Activated CD4-positive, alpha-beta T cell treated with anti-CD3 and anti-CD28 coated beads, Interleukin-2, amount 10 ng/mL, durations not matched to agents 24 days and 14 days (primary cell): Measurements from ENCODE around the gene TUBE1. TPM values are rescaled to one million over a fixed set of nuclear protein-coding genes. Genes with fewer than 3 reads are reported as not detected.
A peak's percentile ranks its signal among the peaks of the same experiment; 100 is the strongest.
"Not testable (repeated sequence)": the region's sequence is repeated elsewhere in the genome, so short reads cannot be mapped to it uniquely, and the experiment has no call there.

Source experiments
- DNase-seq: peaks from one replicate; pipeline ENCODE4 v3.0.0; 2022
- H3K27ac Mint-ChIP-seq: one replicate; pipeline ENCODE4 v1.8.0; 2022; ENCODE audit warnings: mild to moderate bottlenecking, mixed read lengths
- H3K27me3 Mint-ChIP-seq: one replicate; pipeline ENCODE4 v1.8.0; 2022; ENCODE audit warnings: mixed read lengths
- H3K36me3 Mint-ChIP-seq: one replicate; pipeline ENCODE4 v1.8.0; 2022; ENCODE audit warnings: low read depth, mild to moderate bottlenecking, mixed read lengths
- H3K4me1 Mint-ChIP-seq: one replicate; pipeline ENCODE4 v1.8.0; 2021; ENCODE audit warnings: mixed read lengths
- H3K4me3 Mint-ChIP-seq: one replicate; pipeline ENCODE4 v1.8.0; 2022; ENCODE audit warnings: mild to moderate bottlenecking, moderate library complexity, mixed read lengths
- H3K9me3 Mint-ChIP-seq: one replicate; pipeline ENCODE4 v1.8.0; 2021; ENCODE audit warnings: mixed read lengths
- intact Hi-C: fragments of 100-400 bp; cut with micrococcal nuclease; formaldehyde crosslinking; loops from one replicate; pipeline ENCODE4 v1.15.1; 2023
- total RNA-seq: library from RNA; stranded (reverse); gene quantifications from 2 replicates; pipeline ENCODE4 v1.2.3, GENCODE V29; 2022

Gene TUBE1
- total RNA-seq, 1 donor from 2014 or later = 30.1 TPM

GRCh38 chr6:112106026-112106425 lies 18.7 kb upstream of the TUBE1 start:
- DNase-seq, H3K4me3 Mint-ChIP-seq, H3K36me3 Mint-ChIP-seq, intact Hi-C loops, H3K27ac Mint-ChIP-seq, H3K4me1 Mint-ChIP-seq, H3K9me3 Mint-ChIP-seq: not testable (repeated sequence)
- H3K27me3 Mint-ChIP-seq = peaks cover 26% of the 10 kb centered on the region

GRCh38 chr6:112100561-112100960 lies 13.3 kb upstream of the TUBE1 start:
- Mint-ChIP-seq H3K27ac (no peak overlapping the region), H3K4me1 (no peaks in the 10 kb centered on the region), H3K9me3 (peaks cover 5% of the 10 kb centered on the region), H3K4me3 (no peak overlapping the region), H3K27me3 (peaks cover 23% of the 10 kb centered on the region), H3K36me3 (no peaks in the 10 kb centered on the region)
- DNase-seq = no peak
- intact Hi-C loops = no loop called here

- Mint-ChIP-seq H3K27me3 (peaks cover 23% of the 10 kb centered on the region), H3K27ac (no peak overlapping the region), H3K36me3 (no peaks in the 10 kb centered on the region), H3K4me1 (no peaks in the 10 kb centered on the region), H3K4me3 (no peak overlapping the region), H3K9me3 (no peaks in the 10 kb centered on the region)
- intact Hi-C loops = no loop called here
- no peak for DNase-seq
These were observed 9.6 kb upstream of the TUBE1 start for GRCh38 chr6:112096901-112097300.

DNA sequence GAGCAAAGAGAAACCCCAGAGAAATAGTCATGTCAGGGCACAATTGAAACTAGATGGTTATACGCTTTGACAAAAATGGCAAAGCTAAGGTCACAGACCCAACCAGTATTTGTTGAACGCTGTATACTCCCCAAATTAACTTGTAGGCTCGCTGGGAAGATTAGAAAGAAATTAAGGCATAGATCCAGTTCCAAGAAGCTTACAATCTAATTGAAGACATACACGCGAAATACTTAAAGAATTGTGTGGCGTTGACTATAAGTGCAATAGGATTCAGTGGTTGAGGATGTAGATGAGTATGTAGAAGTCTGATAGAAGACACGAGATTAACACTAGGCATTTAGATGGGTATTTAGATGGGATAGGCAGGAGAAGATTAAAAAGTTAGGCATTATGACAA lies 634 bp upstream of the TUBE1 start:
- DNase-seq = no peak
- no peaks in the 10 kb centered on the region for H3K9me3 Mint-ChIP-seq
- intact Hi-C loops = loop anchor here (1.0 to 5.0 kb wide), 4 partner anchors 67 to 606 kb away; partner anchors contain the start of genes FYN and REV3L
- no peak overlapping the region for H3K27ac Mint-ChIP-seq
- peaks cover 7% of the 10 kb centered on the region for H3K4me1 Mint-ChIP-seq
- H3K36me3 Mint-ChIP-seq = peaks cover 6% of the 10 kb centered on the region
- H3K4me3 Mint-ChIP-seq = no peak overlapping the region
- H3K27me3 Mint-ChIP-seq = peaks cover 38% of the 10 kb centered on the region

- Mint-ChIP-seq H3K4me1 (peaks cover 7% of the 10 kb centered on the region), H3K4me3 (no peak overlapping the region), H3K9me3 (no peaks in the 10 kb centered on the region), H3K27ac (no peak overlapping the region), H3K27me3 (peaks cover 29% of the 10 kb centered on the region), H3K36me3 (peaks cover 7% of the 10 kb centered on the region)
- intact Hi-C loops = loop anchor here (1.0 to 5.0 kb wide), 4 partner anchors 68 to 604 kb away; partner anchors contain the start of genes FYN and REV3L
- DNase-seq = no peak
These were observed 542 bp downstream of the TUBE1 start for GRCh38 chr6:112086744-112087135.

DNA sequence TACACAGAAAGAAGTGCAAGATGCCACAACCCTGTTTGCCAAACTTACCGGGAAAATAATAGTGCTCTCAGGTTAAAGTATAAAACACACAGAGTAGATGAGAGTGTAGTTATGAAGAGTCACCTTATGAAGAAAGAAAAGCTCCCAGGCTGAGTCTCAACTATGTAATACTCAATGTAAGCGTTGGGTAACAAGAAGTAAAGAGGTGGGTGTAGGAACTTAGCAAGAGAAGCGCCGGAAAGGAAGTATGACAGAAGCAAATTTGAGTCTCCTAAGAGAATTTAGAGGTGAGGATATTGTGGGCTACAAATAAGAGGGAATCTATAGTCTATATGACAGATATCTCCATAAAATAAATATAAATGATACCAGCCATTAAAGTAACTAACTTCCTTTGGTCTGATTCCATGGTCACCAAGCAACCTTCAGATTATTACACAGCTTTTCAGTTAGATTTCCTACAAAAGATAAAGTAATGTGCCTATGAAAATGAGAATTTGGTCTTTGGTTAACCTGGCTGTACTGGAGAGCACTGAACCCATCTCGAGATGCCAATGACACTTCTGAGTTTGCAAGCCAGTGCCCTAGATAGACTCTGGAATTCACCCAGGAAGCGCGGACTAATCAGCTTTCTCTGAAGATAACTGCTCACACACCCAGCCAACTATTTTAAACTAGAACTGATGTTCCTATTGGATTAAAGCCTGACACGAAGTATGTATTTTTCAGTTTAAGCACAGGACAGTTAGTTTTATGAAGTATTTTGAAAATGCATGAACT lies 1.8 kb downstream of the TUBE1 start:
- H3K4me3 Mint-ChIP-seq = peak overlapping the region; percentile 18
- H3K36me3 Mint-ChIP-seq = peaks cover 9% of the 10 kb centered on the region
- no peak for DNase-seq
- no peak overlapping the region for H3K27ac Mint-ChIP-seq
- H3K4me1 Mint-ChIP-seq = peaks cover 7% of the 10 kb centered on the region
- no peaks in the 10 kb centered on the region for H3K9me3 Mint-ChIP-seq
- H3K27me3 Mint-ChIP-seq = peaks cover 20% of the 10 kb centered on the region
- intact Hi-C loops = loop anchor here (2.0 to 5.0 kb wide), 3 partner anchors 69 to 603 kb away; partner anchors contain the start of genes FYN and REV3L

DNA sequence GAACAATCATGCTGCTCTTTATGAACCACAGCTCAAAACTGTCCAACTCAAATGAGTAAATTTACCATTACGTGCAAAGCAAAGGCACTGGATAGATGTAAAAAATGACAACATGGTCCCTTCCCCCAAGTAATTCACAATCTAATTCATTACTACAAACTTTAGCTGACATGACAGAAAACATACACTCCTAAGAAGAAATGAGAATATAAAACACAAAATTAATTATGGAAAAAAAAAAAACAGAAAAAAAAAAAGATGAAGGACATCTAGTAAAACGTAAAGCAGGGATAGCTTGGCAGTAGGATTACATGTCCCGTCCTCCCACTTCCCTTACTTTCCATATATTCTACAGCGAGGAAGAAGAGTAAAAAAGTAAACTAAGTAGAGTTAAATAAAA lies 5.7 kb downstream of the TUBE1 start:
- no peaks in the 10 kb centered on the region for H3K27me3 Mint-ChIP-seq
- DNase-seq = no peak
- peaks cover 20% of the 10 kb centered on the region for H3K36me3 Mint-ChIP-seq
- H3K9me3 Mint-ChIP-seq = no peaks in the 10 kb centered on the region
- H3K4me3 Mint-ChIP-seq = no peak overlapping the region
- H3K4me1 Mint-ChIP-seq = peaks cover 7% of the 10 kb centered on the region
- intact Hi-C loops = no loop called here
- no peak overlapping the region for H3K27ac Mint-ChIP-seq

GRCh38 chr6:112066606-112067005 lies 20.7 kb downstream of the TUBE1 start:
- Mint-ChIP-seq H3K9me3 (no peaks in the 10 kb centered on the region), H3K4me3 (no peak overlapping the region), H3K27ac (no peak overlapping the region), H3K27me3 (peaks cover 7% of the 10 kb centered on the region), H3K36me3 (peaks cover 4% of the 10 kb centered on the region), H3K4me1 (no peaks in the 10 kb centered on the region)
- intact Hi-C loops = no loop called here
- DNase-seq = no peak

DNA sequence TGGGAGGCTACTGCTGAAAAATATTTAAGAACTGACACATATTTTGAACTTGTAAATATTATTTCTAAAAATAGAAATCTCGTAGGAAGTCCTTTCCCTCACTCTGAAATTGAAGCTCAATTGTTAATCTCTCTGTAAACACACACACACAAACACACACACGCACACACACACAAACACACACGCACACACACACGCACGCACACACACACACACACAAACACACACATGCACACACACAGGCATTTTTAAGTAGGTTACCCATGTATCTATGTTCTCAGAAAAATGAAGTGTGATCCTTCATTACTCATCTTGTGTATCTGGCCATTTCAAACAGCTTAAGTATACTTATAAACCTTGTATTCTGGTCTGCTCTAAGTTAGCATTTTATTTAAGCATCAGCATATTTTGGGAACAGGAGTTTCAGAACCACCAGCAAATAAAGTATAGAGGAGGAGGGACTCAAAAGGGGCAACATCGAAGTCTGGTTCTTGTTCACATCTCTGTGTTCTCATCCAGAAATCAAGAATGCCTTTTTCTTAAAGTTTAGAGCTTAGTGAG lies 21.8 kb downstream of the TUBE1 start:
- H3K27me3 Mint-ChIP-seq = peaks cover 7% of the 10 kb centered on the region
- DNase-seq = no peak
- H3K36me3 Mint-ChIP-seq = peaks cover 3% of the 10 kb centered on the region
- H3K27ac Mint-ChIP-seq = no peak overlapping the region
- H3K9me3 Mint-ChIP-seq = no peaks in the 10 kb centered on the region
- H3K4me1 Mint-ChIP-seq = no peaks in the 10 kb centered on the region
- H3K4me3 Mint-ChIP-seq = no peak overlapping the region
- intact Hi-C loops = no loop called here

DNA sequence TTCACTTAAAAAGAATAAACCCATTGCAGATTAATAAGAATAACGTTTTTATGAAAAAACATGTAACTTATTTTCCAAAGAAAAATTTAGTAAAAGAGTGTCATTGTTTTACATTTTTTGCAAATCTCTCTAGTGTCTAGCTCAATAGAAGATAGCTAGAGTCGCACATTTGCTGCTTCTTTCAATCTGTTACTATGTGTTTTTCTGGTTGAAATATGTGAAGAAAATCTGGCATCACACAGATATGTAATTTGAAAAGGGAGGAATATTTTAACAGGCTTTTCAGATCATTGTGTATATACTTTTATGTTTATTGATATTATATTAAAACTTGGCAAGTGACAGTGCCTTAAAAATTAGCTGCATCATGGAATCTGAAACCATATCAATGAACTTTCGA lies 24.3 kb downstream of the TUBE1 start:
- Mint-ChIP-seq H3K36me3 (no peaks in the 10 kb centered on the region), H3K27ac (no peak overlapping the region), H3K27me3 (peaks cover 7% of the 10 kb centered on the region), H3K4me3 (no peak overlapping the region), H3K9me3 (no peaks in the 10 kb centered on the region), H3K4me1 (no peaks in the 10 kb centered on the region)
- DNase-seq = no peak
- intact Hi-C loops = no loop called here

- Mint-ChIP-seq H3K9me3 (no peaks in the 10 kb centered on the region), H3K4me3 (no peak overlapping the region), H3K27me3 (peaks cover 7% of the 10 kb centered on the region), H3K36me3 (no peaks in the 10 kb centered on the region), H3K27ac (no peak overlapping the region), H3K4me1 (no peaks in the 10 kb centered on the region)
- intact Hi-C loops = no loop called here
- no peak for DNase-seq
These were observed 25.7 kb downstream of the TUBE1 start for GRCh38 chr6:112061605-112062004.

GRCh38 chr6:112058243-112059032 lies 28.8 kb downstream of the TUBE1 start:
- H3K27ac Mint-ChIP-seq = no peak overlapping the region
- no peaks in the 10 kb centered on the region for H3K36me3 Mint-ChIP-seq
- DNase-seq = peak; percentile 48
- no peak overlapping the region for H3K4me3 Mint-ChIP-seq
- peaks cover 2% of the 10 kb centered on the region for H3K4me1 Mint-ChIP-seq
- intact Hi-C loops = no loop called here
- peaks cover 4% of the 10 kb centered on the region for H3K27me3 Mint-ChIP-seq
- H3K9me3 Mint-ChIP-seq = no peaks in the 10 kb centered on the region

- H3K4me3 Mint-ChIP-seq = no peak overlapping the region
- intact Hi-C loops = no loop called here
- peaks cover 5% of the 10 kb centered on the region for H3K4me1 Mint-ChIP-seq
- peaks cover 4% of the 10 kb centered on the region for H3K27me3 Mint-ChIP-seq
- no peak for DNase-seq
- H3K36me3 Mint-ChIP-seq = no peaks in the 10 kb centered on the region
- no peak overlapping the region for H3K27ac Mint-ChIP-seq
- no peaks in the 10 kb centered on the region for H3K9me3 Mint-ChIP-seq
These were observed 32.6 kb downstream of the TUBE1 start for GRCh38 chr6:112054555-112055190.
